ENCODE results near the gene PRKAG2.

PRKAG2 gene

DNA sequence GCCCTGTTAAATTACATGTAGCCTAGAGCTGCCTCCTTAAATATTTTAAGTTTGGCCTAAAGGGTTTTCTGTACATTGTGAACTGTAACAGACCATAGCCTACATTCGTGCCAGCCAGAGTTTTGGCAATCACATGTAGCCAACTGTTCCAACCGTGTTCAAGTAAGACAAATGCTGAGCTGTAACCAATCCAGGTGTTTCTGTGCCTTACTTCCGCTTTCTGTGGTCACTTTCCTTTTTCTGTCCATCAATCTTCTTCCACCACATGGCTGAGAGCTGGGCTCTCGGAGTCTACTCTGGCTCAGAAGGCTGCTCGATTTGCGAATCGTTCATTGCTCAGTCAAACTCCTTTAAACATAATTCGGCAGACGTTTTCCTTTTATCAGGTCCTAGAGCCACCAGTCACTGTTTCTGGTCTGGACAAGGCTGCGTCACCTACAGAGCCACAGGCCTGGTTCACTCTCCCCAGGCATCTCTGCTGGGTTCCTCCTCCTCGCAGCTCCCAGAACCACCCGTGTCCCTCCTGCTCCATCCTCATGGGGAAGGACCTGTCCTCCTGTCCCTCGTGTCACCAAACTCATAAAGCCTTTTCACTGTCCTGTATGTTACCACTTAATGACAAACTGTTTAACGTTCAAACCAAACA, 199.2 kb downstream of the PRKAG2 start:
- WGBS (ENCODE audit: extremely low coverage, insufficient coverage, insufficient read length) = no CpG with 5 or more reads among the region's 14 CpGs
- Histone ChIP-seq H3K14ac (ENCODE audit: low read length) (no peak overlapping the region), H3K79me1 (ENCODE audit: low read length) (peaks cover 3% of the 10 kb centered on the region)

DNA sequence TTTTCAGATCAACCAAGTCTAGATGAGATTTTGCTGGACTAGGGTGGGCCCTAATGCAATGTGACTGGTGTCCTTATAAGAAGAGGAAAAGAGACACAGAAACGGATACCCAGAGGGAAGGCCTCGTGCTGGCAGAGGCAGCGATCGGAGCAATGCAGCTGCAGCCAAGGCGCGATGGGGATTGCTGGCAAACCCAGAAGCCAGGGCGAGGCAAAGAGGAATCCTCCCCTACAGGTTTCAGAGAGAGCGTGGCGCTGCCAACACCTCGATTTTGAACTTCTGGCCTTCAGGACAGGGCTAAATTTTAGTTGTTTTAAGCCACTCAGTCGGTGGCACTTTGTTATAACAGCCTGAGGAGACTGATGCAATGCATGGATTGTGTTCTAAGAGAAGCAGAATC, 200.2 kb downstream of the PRKAG2 start:
- Histone ChIP-seq H3K9ac (ENCODE audit: low read length) (no peak overlapping the region), H3K79me2 (ENCODE audit: control insufficient read depth, insufficient read depth, low read length, poor library complexity) (no peaks in the 10 kb centered on the region), H3K36me3 (ENCODE audit: control insufficient read depth in 1 of 2, insufficient read depth in 2 of 2, low read length in 2 of 2) (no peaks in the 10 kb centered on the region), H4K8ac (ENCODE audit: low read depth, low read length) (no peak overlapping the region), H3K23ac (ENCODE audit: low read length) (no peak overlapping the region), H3K18ac (ENCODE audit: low read length) (no peak overlapping the region), H2BK12ac (ENCODE audit: low read length) (no peak overlapping the region), H3K4me3 (ENCODE audit: low read depth, low read length) (no peak overlapping the region), H4K12ac (ENCODE audit: low read depth, low read length) (no peak overlapping the region), H3K4ac (ENCODE audit: low read depth, low read length) (no peak overlapping the region), H3K4me1 (ENCODE audit: control insufficient read depth in 1 of 2, insufficient read depth in 2 of 2, low read length in 2 of 2) (peaks cover 2 to 5% of the 10 kb centered on the region in 2 experiments), H4K91ac (ENCODE audit: low read depth, low read length) (no peak overlapping the region), H3K9me3 (ENCODE audit: insufficient read depth, low read depth, low read length) (no peaks in the 10 kb centered on the region), H3K27me3 (ENCODE audit: insufficient read depth, low read length) (no peaks in the 10 kb centered on the region), H3K27ac (ENCODE audit: low read depth, low read length) (no peak overlapping the region), H2BK120ac (ENCODE audit: insufficient read depth, low read length, poor library complexity) (no peak overlapping the region), H2BK5ac (ENCODE audit: low read depth, low read length, poor library complexity) (no peak overlapping the region), H2AK5ac (ENCODE audit: low read length) (no peak overlapping the region), H3K79me1 (ENCODE audit: low read length) (peaks cover 2% of the 10 kb centered on the region), H2AFZ (ENCODE audit: insufficient read depth, low read length, poor library complexity) (no peak overlapping the region), H3K14ac (ENCODE audit: low read length) (no peak overlapping the region), H3K4me2 (ENCODE audit: low read length) (no peak overlapping the region)
- no CpG with 5 or more reads among the region's 11 CpGs for WGBS (ENCODE audit: extremely low coverage, insufficient coverage, insufficient read length)
- no peak for DNase-seq

More for the DNA sequence above, 199.2 kb downstream of the PRKAG2 start:
- Histone ChIP-seq H3K4ac (ENCODE audit: low read depth, low read length) (no peak overlapping the region), H3K4me2 (ENCODE audit: low read length) (no peak overlapping the region), H3K9ac (ENCODE audit: low read length) (no peak overlapping the region), H2BK120ac (ENCODE audit: insufficient read depth, low read length, poor library complexity) (no peak overlapping the region), H3K36me3 (ENCODE audit: control insufficient read depth in 1 of 2, insufficient read depth in 2 of 2, low read length in 2 of 2) (no peaks in the 10 kb centered on the region), H3K23ac (ENCODE audit: low read length) (no peak overlapping the region), H2BK5ac (ENCODE audit: low read depth, low read length, poor library complexity) (no peak overlapping the region), H3K18ac (ENCODE audit: low read length) (no peak overlapping the region), H3K27me3 (ENCODE audit: insufficient read depth, low read length) (no peaks in the 10 kb centered on the region), H4K12ac (ENCODE audit: low read depth, low read length) (no peak overlapping the region), H3K9me3 (ENCODE audit: insufficient read depth, low read depth, low read length) (no peaks in the 10 kb centered on the region), H2AK5ac (ENCODE audit: low read length) (no peak overlapping the region), H3K4me1 (ENCODE audit: control insufficient read depth in 1 of 2, insufficient read depth in 2 of 2, low read length in 2 of 2) (peaks cover 2 to 3% of the 10 kb centered on the region in 2 experiments), H2AFZ (ENCODE audit: insufficient read depth, low read length, poor library complexity) (no peak overlapping the region), H4K91ac (ENCODE audit: low read depth, low read length) (no peak overlapping the region), H3K4me3 (ENCODE audit: low read depth, low read length) (no peak overlapping the region), H3K79me2 (ENCODE audit: control insufficient read depth, insufficient read depth, low read length, poor library complexity) (peaks cover under 1% of the 10 kb centered on the region), H2BK12ac (ENCODE audit: low read length) (no peak overlapping the region), H3K27ac (ENCODE audit: low read depth, low read length) (no peak overlapping the region), H4K8ac (ENCODE audit: low read depth, low read length) (no peak overlapping the region)
- DNase-seq = no peak

DNA sequence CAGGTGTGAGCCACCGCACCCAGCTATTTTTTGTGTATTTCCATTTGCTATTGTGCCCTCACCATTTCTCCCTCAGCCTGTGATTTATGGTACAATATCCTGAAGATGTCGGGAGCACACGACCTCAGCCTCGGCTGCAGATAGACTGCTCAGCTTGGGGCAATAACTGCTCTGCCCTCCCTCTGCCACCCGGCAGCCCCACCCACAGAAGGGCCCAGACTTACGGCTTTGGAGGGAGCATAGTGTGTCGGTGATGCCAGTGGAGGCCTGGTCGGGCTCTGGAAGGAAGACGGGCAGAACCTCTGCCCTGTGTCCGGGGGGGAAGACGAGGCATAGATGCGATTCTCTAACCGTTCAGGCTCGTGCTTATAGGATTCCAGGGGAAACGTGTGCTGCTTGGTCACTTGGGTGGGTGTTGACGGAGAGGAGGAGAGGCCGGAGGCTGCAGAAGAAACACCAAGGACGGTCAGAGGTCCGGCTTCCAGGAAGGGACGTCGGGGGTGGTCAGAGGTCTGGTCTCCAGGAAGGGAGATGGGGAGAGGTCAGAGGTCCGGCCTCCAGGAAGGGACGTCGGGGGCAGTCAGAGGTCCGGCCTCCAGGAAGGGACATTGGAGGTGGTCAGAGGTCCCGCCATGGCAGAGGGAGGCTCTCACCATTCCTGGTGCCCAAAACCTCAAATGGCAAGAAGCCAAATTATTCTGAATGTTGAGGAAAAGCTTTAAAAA, 201.6 kb downstream of the PRKAG2 start:
- Histone ChIP-seq H3K4ac (ENCODE audit: low read depth, low read length) (no peak overlapping the region), H3K4me3 (ENCODE audit: low read depth, low read length) (no peak overlapping the region), H3K27ac (ENCODE audit: low read depth, low read length) (no peak overlapping the region), H3K23ac (ENCODE audit: low read length) (no peak overlapping the region), H3K18ac (ENCODE audit: low read length) (no peak overlapping the region), H3K27me3 (ENCODE audit: insufficient read depth, low read length) (no peaks in the 10 kb centered on the region), H3K14ac (ENCODE audit: low read length) (no peak overlapping the region), H3K4me2 (ENCODE audit: low read length) (no peak overlapping the region), H2BK5ac (ENCODE audit: low read depth, low read length, poor library complexity) (no peak overlapping the region), H3K79me2 (ENCODE audit: control insufficient read depth, insufficient read depth, low read length, poor library complexity) (no peaks in the 10 kb centered on the region), H3K79me1 (ENCODE audit: low read length) (no peaks in the 10 kb centered on the region), H2BK12ac (ENCODE audit: low read length) (no peak overlapping the region), H4K12ac (ENCODE audit: low read depth, low read length) (no peak overlapping the region), H3K9ac (ENCODE audit: low read length) (no peak overlapping the region), H3K9me3 (ENCODE audit: insufficient read depth, low read depth, low read length) (no peaks in the 10 kb centered on the region), H2AFZ (ENCODE audit: insufficient read depth, low read length, poor library complexity) (no peak overlapping the region), H2BK120ac (ENCODE audit: insufficient read depth, low read length, poor library complexity) (no peak overlapping the region), H3K4me1 (ENCODE audit: control insufficient read depth in 1 of 2, insufficient read depth in 2 of 2, low read length in 2 of 2) (peaks cover 5% of the 10 kb centered on the region in 2 experiments), H3K36me3 (ENCODE audit: control insufficient read depth in 1 of 2, insufficient read depth in 2 of 2, low read length in 2 of 2) (no peaks in the 10 kb centered on the region), H4K91ac (ENCODE audit: low read depth, low read length) (no peak overlapping the region), H2AK5ac (ENCODE audit: low read length) (no peak overlapping the region), H4K8ac (ENCODE audit: low read depth, low read length) (no peak overlapping the region)
- DNase-seq = no peak
- WGBS (ENCODE audit: extremely low coverage, insufficient coverage, insufficient read length) = no CpG with 5 or more reads among the region's 26 CpGs

DNA sequence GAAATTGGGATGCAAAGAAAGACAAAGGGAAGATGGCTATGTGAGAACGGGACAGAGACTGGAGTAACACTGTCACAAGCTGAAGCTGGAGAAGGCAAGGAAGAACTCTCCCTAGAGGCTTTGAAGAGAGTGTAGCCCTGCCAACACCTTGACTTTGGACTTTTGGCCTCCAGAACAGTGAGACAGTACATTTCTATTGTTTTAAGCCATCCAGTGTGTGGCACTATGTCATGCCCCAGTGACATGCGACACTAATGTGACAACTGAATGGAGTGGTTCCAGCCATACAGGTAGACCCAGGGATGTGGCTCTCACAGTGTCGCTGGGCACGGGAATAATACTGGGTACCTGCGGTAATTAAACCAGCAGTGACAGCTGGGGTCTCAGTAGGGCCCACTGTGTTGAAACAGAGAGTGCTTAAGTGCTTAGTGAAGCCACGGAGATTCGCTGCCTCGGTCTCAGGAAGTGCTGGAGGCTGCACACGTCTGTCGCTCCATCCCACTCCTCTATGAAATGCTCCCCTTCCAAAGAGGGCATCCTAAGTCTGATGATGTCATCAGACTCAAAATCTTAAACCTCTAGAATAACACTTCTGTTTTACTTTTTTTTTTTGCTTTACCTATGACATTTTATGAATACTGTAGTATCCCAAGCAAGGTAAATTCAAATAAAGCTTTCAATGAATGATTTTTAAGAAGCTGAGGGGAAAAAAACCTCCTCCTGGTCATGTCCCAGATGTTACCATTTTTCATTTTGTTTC, 202.6 kb downstream of the PRKAG2 start:
- H3K27me3 ChIP-seq (ENCODE audit: insufficient read depth, low read length) = no peaks in the 10 kb centered on the region
- H3K4me3 ChIP-seq (ENCODE audit: low read depth, low read length) = no peak overlapping the region
- H4K12ac ChIP-seq (ENCODE audit: low read depth, low read length) = no peak overlapping the region
- H3K18ac ChIP-seq (ENCODE audit: low read length) = no peak overlapping the region
- H3K4me1 ChIP-seq (ENCODE audit: control insufficient read depth in 1 of 2, insufficient read depth in 2 of 2, low read length in 2 of 2) = peaks cover 3 to 5% of the 10 kb centered on the region in 2 experiments
- no peak overlapping the region for H4K91ac ChIP-seq (ENCODE audit: low read depth, low read length)
- H3K14ac ChIP-seq (ENCODE audit: low read length) = no peak overlapping the region
- WGBS (ENCODE audit: extremely low coverage, insufficient coverage, insufficient read length) = no CpG with 5 or more reads among the region's 10 CpGs
- H3K4ac ChIP-seq (ENCODE audit: low read depth, low read length) = no peak overlapping the region
- H3K27ac ChIP-seq (ENCODE audit: low read depth, low read length) = no peak overlapping the region
- H2BK5ac ChIP-seq (ENCODE audit: low read depth, low read length, poor library complexity) = no peak overlapping the region
- peaks cover 5% of the 10 kb centered on the region for H3K9me3 ChIP-seq (ENCODE audit: insufficient read depth, low read depth, low read length)
- no peak overlapping the region for H4K8ac ChIP-seq (ENCODE audit: low read depth, low read length)
- no peak for DNase-seq
- H2BK12ac ChIP-seq (ENCODE audit: low read length) = no peak overlapping the region
- no peak overlapping the region for H2AK5ac ChIP-seq (ENCODE audit: low read length)
- no peak overlapping the region for H3K4me2 ChIP-seq (ENCODE audit: low read length)
- H3K36me3 ChIP-seq (ENCODE audit: control insufficient read depth in 1 of 2, insufficient read depth in 2 of 2, low read length in 2 of 2) = no peaks in the 10 kb centered on the region
- no peak overlapping the region for H3K9ac ChIP-seq (ENCODE audit: low read length)
- H3K79me2 ChIP-seq (ENCODE audit: control insufficient read depth, insufficient read depth, low read length, poor library complexity) = no peaks in the 10 kb centered on the region
- H3K23ac ChIP-seq (ENCODE audit: low read length) = no peak overlapping the region
- no peak overlapping the region for H2AFZ ChIP-seq (ENCODE audit: insufficient read depth, low read length, poor library complexity)
- H3K79me1 ChIP-seq (ENCODE audit: low read length) = no peaks in the 10 kb centered on the region
- H2BK120ac ChIP-seq (ENCODE audit: insufficient read depth, low read length, poor library complexity) = no peak overlapping the region

Data from trophoblast cell (in vitro differentiated cells and primary cell).